GM06990 (cell line): ENCODE data around the gene MYL6B.

Experiments used
- DNase-seq: peaks from one replicate; pipeline ENCODE4 v3.0.0-alpha.2; 2011; ENCODE audit not compliant: insufficient read length; ENCODE audit errors: extremely low read depth
- H3K27me3 ChIP-seq: replicated peaks from 2 replicates; pipeline ENCODE4 v1.6.0; 2011; ENCODE audit warnings: low read length; ENCODE audit not compliant: control insufficient read depth, insufficient read depth
- H3K36me3 ChIP-seq: 2 replicates; pipeline ENCODE4 v1.5.1; 2011; ENCODE audit warnings: low read length; ENCODE audit not compliant: control insufficient read depth, insufficient read depth
- H3K4me3 ChIP-seq: replicated peaks from 2 replicates; pipeline ENCODE4 v1.5.1; 2011; ENCODE audit warnings: low read depth, mild to moderate bottlenecking, control low read depth, low read length
- TF ChIP-seq, protein P1 (sequence below): IDR thresholded peaks from 2 replicates; pipeline ENCODE4 v1.5.1; 2011; ENCODE audit warnings: low read length, control low read depth, mild to moderate bottlenecking, inconsistent platforms; ENCODE audit not compliant: insufficient read depth, poor library complexity, severe bottlenecking

MYL6B gene

DNA sequence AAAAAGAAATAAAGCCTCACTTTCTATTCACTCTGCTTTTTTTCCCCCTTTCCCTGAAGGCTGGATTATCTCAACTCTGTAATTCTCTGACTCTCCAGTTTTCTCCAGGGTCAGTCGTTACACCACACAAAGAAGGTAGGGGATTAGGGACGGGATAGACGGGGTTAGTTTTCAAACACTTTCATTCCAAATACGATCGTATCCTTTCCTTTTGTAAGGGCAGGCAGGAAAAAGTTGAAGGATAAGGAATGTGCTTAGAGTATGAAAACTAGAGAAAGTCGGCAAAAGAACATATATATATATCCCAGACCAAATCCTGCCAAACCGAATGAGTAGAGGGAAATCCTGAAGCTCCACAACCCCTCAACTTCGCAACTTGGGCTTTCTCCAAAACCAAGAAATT is 24.9 kb upstream of the MYL6B start:
- no peak for DNase-seq
- no peaks in the 10 kb centered on the region for H3K27me3 ChIP-seq
- H3K4me3 ChIP-seq: peak overlapping the region; percentile 32
- H3K36me3 ChIP-seq: peaks cover 5% of the 10 kb centered on the region
- TF ChIP-seq, protein P1, sequence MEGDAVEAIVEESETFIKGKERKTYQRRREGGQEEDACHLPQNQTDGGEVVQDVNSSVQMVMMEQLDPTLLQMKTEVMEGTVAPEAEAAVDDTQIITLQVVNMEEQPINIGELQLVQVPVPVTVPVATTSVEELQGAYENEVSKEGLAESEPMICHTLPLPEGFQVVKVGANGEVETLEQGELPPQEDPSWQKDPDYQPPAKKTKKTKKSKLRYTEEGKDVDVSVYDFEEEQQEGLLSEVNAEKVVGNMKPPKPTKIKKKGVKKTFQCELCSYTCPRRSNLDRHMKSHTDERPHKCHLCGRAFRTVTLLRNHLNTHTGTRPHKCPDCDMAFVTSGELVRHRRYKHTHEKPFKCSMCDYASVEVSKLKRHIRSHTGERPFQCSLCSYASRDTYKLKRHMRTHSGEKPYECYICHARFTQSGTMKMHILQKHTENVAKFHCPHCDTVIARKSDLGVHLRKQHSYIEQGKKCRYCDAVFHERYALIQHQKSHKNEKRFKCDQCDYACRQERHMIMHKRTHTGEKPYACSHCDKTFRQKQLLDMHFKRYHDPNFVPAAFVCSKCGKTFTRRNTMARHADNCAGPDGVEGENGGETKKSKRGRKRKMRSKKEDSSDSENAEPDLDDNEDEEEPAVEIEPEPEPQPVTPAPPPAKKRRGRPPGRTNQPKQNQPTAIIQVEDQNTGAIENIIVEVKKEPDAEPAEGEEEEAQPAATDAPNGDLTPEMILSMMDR: no peak

GRCh38 chr12:56127888-56128669 is 24.3 kb upstream of the MYL6B start, which contains the start of gene ESYT1:
ESYT1 (plus strand) TSS chr12:56128267; CDS start chr12:56128320, 53 bp downstream.
- TF ChIP-seq, protein P1: no peak
- H3K4me3 ChIP-seq: peak within 1 kb of the TSS; percentile 76
- H3K36me3 ChIP-seq: peaks cover 5% of the 10 kb centered on the region
- DNase-seq: peak; percentile 93
- no peaks in the 10 kb centered on the region for H3K27me3 ChIP-seq

DNA sequence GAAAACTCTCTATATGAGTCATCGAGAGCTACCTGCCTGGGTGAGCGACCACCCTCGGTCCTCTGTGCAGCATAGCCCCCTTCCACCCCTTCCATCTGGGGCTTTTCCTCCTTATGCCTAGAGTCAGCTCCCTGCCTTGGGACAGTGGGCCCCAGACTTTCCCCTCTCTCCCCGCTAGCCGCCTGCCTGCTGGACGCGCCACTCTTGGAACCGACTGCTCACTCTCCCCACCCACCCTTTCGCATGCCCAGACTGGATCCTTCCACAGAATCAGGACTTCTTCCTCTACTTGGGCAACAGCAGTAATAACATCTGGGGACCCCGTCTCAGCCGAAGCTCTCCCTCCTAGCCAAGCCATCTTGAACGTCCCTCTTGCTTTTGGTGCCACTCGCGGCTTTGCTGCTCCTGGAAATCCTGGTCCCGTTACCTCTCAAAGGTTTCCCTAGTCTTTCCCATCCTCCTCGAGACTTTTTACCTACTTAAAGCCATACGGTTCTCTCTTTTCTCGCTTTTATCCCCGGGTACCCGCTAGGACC is 23.6 kb upstream of the MYL6B start:
- DNase-seq: peak; percentile 51
- Histone ChIP-seq H3K27me3 (no peaks in the 10 kb centered on the region), H3K36me3 (peaks cover 8% of the 10 kb centered on the region), H3K4me3 (peak overlapping the region; percentile 76)
- TF ChIP-seq, protein P1: no peak

DNA sequence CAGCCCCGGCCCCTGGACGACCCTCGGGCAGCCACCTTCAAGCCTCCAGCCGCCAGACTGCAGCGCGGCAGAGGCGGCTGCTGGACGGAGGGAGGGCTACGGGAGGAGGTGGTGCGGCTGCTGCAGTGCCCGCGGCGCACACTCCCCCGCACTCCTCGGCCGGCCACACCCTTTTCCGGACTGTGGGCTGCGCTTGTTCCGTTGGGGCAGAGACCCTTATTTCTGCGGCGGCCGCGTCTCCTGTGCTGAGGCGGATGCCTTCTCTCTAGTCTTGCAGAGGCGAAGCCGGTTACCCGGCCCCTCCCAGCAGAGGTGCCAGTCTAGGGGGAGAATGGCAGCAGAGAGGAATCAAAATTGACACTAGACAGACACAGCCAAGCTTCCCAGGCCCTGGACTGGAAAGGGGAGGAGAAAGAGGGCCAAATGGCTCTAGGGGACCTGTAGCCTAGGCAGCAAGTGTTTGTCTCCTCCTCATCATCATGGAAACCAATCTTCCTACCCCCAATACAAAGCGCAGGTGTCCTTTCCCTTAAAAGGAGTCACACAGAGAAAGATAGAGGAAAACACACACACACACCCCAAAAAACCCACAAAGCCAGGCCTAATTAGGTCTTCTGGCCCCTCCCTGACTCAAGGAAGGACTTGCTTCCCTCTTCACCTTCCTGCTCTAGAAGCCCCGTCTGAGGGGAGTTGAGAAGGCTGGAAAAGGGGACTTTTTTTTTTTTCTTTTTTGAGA is 23.0 kb upstream of the MYL6B start:
- H3K4me3 ChIP-seq: peak overlapping the region; percentile 76
- TF ChIP-seq, protein P1: no peak
- no peaks in the 10 kb centered on the region for H3K27me3 ChIP-seq
- H3K36me3 ChIP-seq: peaks cover 10% of the 10 kb centered on the region
- DNase-seq: peak; percentile 84

DNA sequence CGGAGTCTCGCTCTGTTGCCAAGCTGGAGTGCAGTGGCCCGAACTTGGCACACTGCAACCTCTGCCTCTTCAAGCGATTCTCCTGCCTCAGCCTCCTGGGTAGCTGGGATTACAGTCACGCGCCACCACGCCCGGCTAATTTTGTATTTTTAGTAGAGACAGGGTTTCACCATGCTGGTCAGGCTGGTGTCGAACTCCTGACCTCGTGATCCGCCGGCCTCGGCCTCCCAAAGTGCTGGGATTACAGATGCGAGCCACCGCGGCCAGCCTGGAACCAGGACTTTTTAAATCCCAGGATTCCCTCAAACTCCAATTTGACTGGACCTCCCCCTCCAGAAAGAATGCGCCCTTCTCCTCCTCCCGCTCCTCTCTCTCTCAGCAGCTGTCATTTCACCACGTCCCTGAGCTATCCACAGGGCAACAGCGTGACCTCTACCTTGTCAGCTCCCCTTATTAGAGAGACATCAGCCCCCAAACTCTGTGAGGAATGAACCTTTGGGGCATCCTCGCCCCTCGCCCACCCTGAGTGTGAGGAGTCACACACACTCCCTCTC is 22.4 kb upstream of the MYL6B start:
- H3K36me3 ChIP-seq: peaks cover 10% of the 10 kb centered on the region
- no peaks in the 10 kb centered on the region for H3K27me3 ChIP-seq
- DNase-seq: no peak
- TF ChIP-seq, protein P1: no peak
- H3K4me3 ChIP-seq: peak overlapping the region; percentile 76
